IPS-20b (cell line): ENCODE measurements around the gene KLHL25.

Source experiments
- H3K27ac ChIP-seq: one replicate; pipeline ENCODE4 v1.5.1; 2013; ENCODE audit warnings: low read length
- H3K27me3 ChIP-seq: 2 replicates; pipeline ENCODE4 v1.6.1; 2013; ENCODE audit warnings: mild to moderate bottlenecking, low read length, inconsistent platforms; ENCODE audit not compliant: insufficient read depth
- H3K36me3 ChIP-seq: 2 replicates; pipeline ENCODE4 v1.6.1; 2013; ENCODE audit warnings: low read depth, mild to moderate bottlenecking, inconsistent platforms, low read length, moderate library complexity; ENCODE audit not compliant: insufficient read depth
- H3K4me1 ChIP-seq: 2 replicates; pipeline ENCODE4 v1.6.1; 2013; ENCODE audit warnings: mild to moderate bottlenecking, control low read depth, inconsistent platforms, low read length, moderate library complexity; ENCODE audit not compliant: insufficient read depth
- H3K4me3 ChIP-seq: 2 replicates; pipeline ENCODE4 v1.5.1; 2013; ENCODE audit warnings: mild to moderate bottlenecking, low read length, inconsistent platforms
- H3K9ac ChIP-seq: 2 replicates; pipeline ENCODE4 v1.6.1; 2013; ENCODE audit warnings: low read depth, mild to moderate bottlenecking, inconsistent platforms, low read length, moderate library complexity
- H3K9me3 ChIP-seq: 2 replicates; pipeline ENCODE4 v1.6.1; 2013; ENCODE audit warnings: mild to moderate bottlenecking, low read depth, low read length, inconsistent platforms; ENCODE audit not compliant: insufficient read depth

Gene KLHL25

GRCh38 chr15:85763157-85763556 lies 31.6 kb downstream of the KLHL25 start:
- Histone ChIP-seq H3K4me3 (no peak overlapping the region), H3K4me1 (no peaks in the 10 kb centered on the region; the same call in 1 of the 2 replicates), H3K36me3 (peaks cover 34% of the 10 kb centered on the region; the same call in 1 of the 2 replicates), H3K27ac (no peak overlapping the region), H3K9ac (no peak overlapping the region), H3K9me3 (no peaks in the 10 kb centered on the region), H3K27me3 (no peaks in the 10 kb centered on the region)

- Histone ChIP-seq H3K27ac (no peak overlapping the region), H3K9me3 (no peaks in the 10 kb centered on the region)
Observed at GRCh38 chr15:85762756-85763127, 32.0 kb downstream of the KLHL25 start.

GRCh38 chr15:85762039-85762755 lies 32.5 kb downstream of the KLHL25 start:
- Histone ChIP-seq H3K9ac (no peak overlapping the region), H3K4me1 (peaks cover 3% of the 10 kb centered on the region; the same call in 1 of the 2 replicates), H3K36me3 (peaks cover 30% of the 10 kb centered on the region; the same call in 1 of the 2 replicates), H3K27me3 (no peaks in the 10 kb centered on the region), H3K9me3 (no peaks in the 10 kb centered on the region), H3K4me3 (no peak overlapping the region), H3K27ac (no peak overlapping the region)

More at GRCh38 chr15:85762756-85763127, 32.0 kb downstream of the KLHL25 start:
- H3K4me1 ChIP-seq, result peaks cover 2% of the 10 kb centered on the region; the same call in 1 of the 2 replicates
- peaks cover 33% of the 10 kb centered on the region; the same call in 1 of the 2 replicates for H3K36me3 ChIP-seq
- H3K9ac ChIP-seq, result no peak overlapping the region
- no peaks in the 10 kb centered on the region for H3K27me3 ChIP-seq
- no peak overlapping the region for H3K4me3 ChIP-seq

GRCh38 chr15:85761635-85762034 lies 33.1 kb downstream of the KLHL25 start:
- Histone ChIP-seq H3K9me3 (no peaks in the 10 kb centered on the region), H3K4me3 (no peak overlapping the region), H3K27me3 (no peaks in the 10 kb centered on the region), H3K27ac (no peak overlapping the region), H3K36me3 (peaks cover 30% of the 10 kb centered on the region; the same call in 1 of the 2 replicates), H3K9ac (no peak overlapping the region), H3K4me1 (peaks cover 3% of the 10 kb centered on the region; the same call in 1 of the 2 replicates)

GRCh38 chr15:85760531-85761371 lies 34.0 kb downstream of the KLHL25 start:
- Histone ChIP-seq H3K27ac (no peak overlapping the region), H3K9ac (no peak overlapping the region), H3K4me1 (peaks cover 3% of the 10 kb centered on the region; the same call in 1 of the 2 replicates), H3K27me3 (no peaks in the 10 kb centered on the region), H3K4me3 (no peak overlapping the region), H3K36me3 (peaks cover 36% of the 10 kb centered on the region), H3K9me3 (no peaks in the 10 kb centered on the region)

GRCh38 chr15:85760049-85760448 lies 34.7 kb downstream of the KLHL25 start:
- H3K9me3 ChIP-seq, result no peaks in the 10 kb centered on the region
- no peak overlapping the region for H3K4me3 ChIP-seq
- no peak overlapping the region for H3K27ac ChIP-seq
- H3K4me1 ChIP-seq, result peaks cover 3% of the 10 kb centered on the region; the same call in 1 of the 2 replicates
- H3K36me3 ChIP-seq, result peaks cover 40% of the 10 kb centered on the region
- H3K27me3 ChIP-seq, result no peaks in the 10 kb centered on the region
- H3K9ac ChIP-seq, result no peak overlapping the region

- Histone ChIP-seq H3K27ac (no peak overlapping the region), H3K4me1 (peaks cover 3% of the 10 kb centered on the region; the same call in 1 of the 2 replicates), H3K9ac (no peak overlapping the region), H3K4me3 (no peak overlapping the region), H3K36me3 (peaks cover 40% of the 10 kb centered on the region), H3K27me3 (no peaks in the 10 kb centered on the region), H3K9me3 (no peaks in the 10 kb centered on the region)
Observed at GRCh38 chr15:85759376-85759775, 35.3 kb downstream of the KLHL25 start.

- Histone ChIP-seq H3K9me3 (no peaks in the 10 kb centered on the region), H3K9ac (no peak overlapping the region), H3K27ac (no peak overlapping the region), H3K4me1 (peaks cover 3% of the 10 kb centered on the region; the same call in 1 of the 2 replicates), H3K27me3 (no peaks in the 10 kb centered on the region), H3K4me3 (no peak overlapping the region), H3K36me3 (peaks cover 42% of the 10 kb centered on the region)
Observed at GRCh38 chr15:85758655-85758978, 36.1 kb downstream of the KLHL25 start.

GRCh38 chr15:85757939-85758654 lies 36.6 kb downstream of the KLHL25 start:
- Histone ChIP-seq H3K36me3 (peaks cover 43% of the 10 kb centered on the region), H3K27ac (no peak overlapping the region), H3K9ac (no peak overlapping the region), H3K9me3 (no peaks in the 10 kb centered on the region), H3K4me1 (peaks cover 3% of the 10 kb centered on the region; the same call in 1 of the 2 replicates), H3K4me3 (no peak overlapping the region), H3K27me3 (no peaks in the 10 kb centered on the region)

GRCh38 chr15:85757073-85757938 lies 37.4 kb downstream of the KLHL25 start:
- H3K27ac ChIP-seq, result no peak overlapping the region
- peaks cover 7% of the 10 kb centered on the region; the same call in 1 of the 2 replicates for H3K4me1 ChIP-seq
- H3K27me3 ChIP-seq, result no peaks in the 10 kb centered on the region
- peaks cover 37% of the 10 kb centered on the region for H3K36me3 ChIP-seq
- H3K4me3 ChIP-seq, result no peak overlapping the region
- H3K9me3 ChIP-seq, result no peaks in the 10 kb centered on the region
- H3K9ac ChIP-seq, result no peak overlapping the region
